Panc1 (cell line): ENCODE measurements around the gene SMURF2.
"Not testable (repeated sequence)": the region's sequence is repeated elsewhere in the genome, so short reads cannot be mapped to it uniquely, and the experiment has no call there.

ENCODE experiments used
- CTCF ChIP-seq: fragments of 450-650 bp; IDR thresholded peaks from 2 replicates; pipeline ENCODE4 v1.5.1; 2017; ENCODE audit warnings: mild to moderate bottlenecking
- POLR2AphosphoS5 ChIP-seq: IDR thresholded peaks from 2 replicates; pipeline ENCODE4 v1.6.1; 2012; ENCODE audit warnings: mild to moderate bottlenecking, low read depth, low read length, moderate library complexity
- REST ChIP-seq, 2 experiments: IDR thresholded peaks; 2 replicates each; pipeline ENCODE4 v1.6.1; 2011 to 2012; ENCODE audit warnings: low read depth in 2 of 2, control low read depth in 1 of 2, low read length in 1 of 2, mild to moderate bottlenecking in 1 of 2, moderate library complexity in 1 of 2; ENCODE audit not compliant: insufficient read depth in 1 of 2

- not testable (repeated sequence) for TF ChIP-seq POLR2AphosphoS5; CTCF; REST (IDR thresholded peaks at IDR 0.05; ENCODE audit: insufficient read depth in 1 of 2, low read depth in 2 of 2, low read length in 1 of 2)
These were observed 955 bp downstream of the SMURF2 start for GRCh38 chr17:64660978-64661725.
